ENCODE measurements around the gene SLC6A13. TPM values are rescaled to one million over a fixed set of nuclear protein-coding genes. Genes with fewer than 3 reads are reported as not detected.

The SLC6A13 gene
- total RNA-seq, 1 experiment from 2014 or later = 0.37 TPM

DNA sequence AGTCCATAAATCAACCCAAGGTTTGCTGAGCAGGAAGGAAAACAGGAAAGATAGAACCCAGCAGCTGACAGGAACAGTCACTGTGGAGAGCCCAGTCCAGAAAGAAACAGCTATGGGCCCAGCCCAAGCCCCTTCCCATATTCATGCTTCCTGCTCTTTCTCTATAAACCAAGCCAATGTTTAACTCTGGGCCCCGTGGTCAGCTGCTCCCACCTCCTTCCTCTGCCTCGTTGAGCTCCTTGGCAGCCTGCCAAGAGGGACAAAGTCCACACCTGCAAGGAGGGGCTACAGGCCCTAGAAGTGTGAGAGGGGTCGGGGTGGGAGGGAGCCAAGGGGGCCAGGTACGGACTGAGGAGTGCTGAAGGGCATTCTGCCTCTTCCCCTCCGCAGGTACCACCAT, 10.0 kb downstream of the SLC6A13 start (continued):
- TF ChIP-seq, protein P1, sequence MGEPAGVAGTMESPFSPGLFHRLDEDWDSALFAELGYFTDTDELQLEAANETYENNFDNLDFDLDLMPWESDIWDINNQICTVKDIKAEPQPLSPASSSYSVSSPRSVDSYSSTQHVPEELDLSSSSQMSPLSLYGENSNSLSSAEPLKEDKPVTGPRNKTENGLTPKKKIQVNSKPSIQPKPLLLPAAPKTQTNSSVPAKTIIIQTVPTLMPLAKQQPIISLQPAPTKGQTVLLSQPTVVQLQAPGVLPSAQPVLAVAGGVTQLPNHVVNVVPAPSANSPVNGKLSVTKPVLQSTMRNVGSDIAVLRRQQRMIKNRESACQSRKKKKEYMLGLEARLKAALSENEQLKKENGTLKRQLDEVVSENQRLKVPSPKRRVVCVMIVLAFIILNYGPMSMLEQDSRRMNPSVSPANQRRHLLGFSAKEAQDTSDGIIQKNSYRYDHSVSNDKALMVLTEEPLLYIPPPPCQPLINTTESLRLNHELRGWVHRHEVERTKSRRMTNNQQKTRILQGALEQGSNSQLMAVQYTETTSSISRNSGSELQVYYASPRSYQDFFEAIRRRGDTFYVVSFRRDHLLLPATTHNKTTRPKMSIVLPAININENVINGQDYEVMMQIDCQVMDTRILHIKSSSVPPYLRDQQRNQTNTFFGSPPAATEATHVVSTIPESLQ (CRISPR knock-in tag; IDR thresholded peaks at IDR 0.05) = no peak
- TF ChIP-seq, protein P2, sequence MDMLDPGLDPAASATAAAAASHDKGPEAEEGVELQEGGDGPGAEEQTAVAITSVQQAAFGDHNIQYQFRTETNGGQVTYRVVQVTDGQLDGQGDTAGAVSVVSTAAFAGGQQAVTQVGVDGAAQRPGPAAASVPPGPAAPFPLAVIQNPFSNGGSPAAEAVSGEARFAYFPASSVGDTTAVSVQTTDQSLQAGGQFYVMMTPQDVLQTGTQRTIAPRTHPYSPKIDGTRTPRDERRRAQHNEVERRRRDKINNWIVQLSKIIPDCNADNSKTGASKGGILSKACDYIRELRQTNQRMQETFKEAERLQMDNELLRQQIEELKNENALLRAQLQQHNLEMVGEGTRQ (CRISPR knock-in tag; IDR thresholded peaks at IDR 0.05) = no peak
- TF ChIP-seq, protein P3, sequence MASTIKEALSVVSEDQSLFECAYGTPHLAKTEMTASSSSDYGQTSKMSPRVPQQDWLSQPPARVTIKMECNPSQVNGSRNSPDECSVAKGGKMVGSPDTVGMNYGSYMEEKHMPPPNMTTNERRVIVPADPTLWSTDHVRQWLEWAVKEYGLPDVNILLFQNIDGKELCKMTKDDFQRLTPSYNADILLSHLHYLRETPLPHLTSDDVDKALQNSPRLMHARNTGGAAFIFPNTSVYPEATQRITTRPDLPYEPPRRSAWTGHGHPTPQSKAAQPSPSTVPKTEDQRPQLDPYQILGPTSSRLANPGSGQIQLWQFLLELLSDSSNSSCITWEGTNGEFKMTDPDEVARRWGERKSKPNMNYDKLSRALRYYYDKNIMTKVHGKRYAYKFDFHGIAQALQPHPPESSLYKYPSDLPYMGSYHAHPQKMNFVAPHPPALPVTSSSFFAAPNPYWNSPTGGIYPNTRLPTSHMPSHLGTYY (CRISPR knock-in tag; IDR thresholded peaks at IDR 0.05) = no peak
- TF ChIP-seq, protein P4, sequence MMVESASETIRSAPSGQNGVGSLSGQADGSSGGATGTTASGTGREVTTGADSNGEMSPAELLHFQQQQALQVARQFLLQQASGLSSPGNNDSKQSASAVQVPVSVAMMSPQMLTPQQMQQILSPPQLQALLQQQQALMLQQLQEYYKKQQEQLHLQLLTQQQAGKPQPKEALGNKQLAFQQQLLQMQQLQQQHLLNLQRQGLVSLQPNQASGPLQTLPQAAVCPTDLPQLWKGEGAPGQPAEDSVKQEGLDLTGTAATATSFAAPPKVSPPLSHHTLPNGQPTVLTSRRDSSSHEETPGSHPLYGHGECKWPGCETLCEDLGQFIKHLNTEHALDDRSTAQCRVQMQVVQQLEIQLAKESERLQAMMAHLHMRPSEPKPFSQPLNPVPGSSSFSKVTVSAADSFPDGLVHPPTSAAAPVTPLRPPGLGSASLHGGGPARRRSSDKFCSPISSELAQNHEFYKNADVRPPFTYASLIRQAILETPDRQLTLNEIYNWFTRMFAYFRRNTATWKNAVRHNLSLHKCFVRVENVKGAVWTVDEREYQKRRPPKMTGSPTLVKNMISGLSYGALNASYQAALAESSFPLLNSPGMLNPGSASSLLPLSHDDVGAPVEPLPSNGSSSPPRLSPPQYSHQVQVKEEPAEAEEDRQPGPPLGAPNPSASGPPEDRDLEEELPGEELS (CRISPR knock-in tag; IDR thresholded peaks at IDR 0.05) = no peak
- TF ChIP-seq GTF2I (CRISPR knock-in tag; conservative IDR thresholded peaks at IDR 0.05) = no peak
- TF ChIP-seq, protein P5, sequence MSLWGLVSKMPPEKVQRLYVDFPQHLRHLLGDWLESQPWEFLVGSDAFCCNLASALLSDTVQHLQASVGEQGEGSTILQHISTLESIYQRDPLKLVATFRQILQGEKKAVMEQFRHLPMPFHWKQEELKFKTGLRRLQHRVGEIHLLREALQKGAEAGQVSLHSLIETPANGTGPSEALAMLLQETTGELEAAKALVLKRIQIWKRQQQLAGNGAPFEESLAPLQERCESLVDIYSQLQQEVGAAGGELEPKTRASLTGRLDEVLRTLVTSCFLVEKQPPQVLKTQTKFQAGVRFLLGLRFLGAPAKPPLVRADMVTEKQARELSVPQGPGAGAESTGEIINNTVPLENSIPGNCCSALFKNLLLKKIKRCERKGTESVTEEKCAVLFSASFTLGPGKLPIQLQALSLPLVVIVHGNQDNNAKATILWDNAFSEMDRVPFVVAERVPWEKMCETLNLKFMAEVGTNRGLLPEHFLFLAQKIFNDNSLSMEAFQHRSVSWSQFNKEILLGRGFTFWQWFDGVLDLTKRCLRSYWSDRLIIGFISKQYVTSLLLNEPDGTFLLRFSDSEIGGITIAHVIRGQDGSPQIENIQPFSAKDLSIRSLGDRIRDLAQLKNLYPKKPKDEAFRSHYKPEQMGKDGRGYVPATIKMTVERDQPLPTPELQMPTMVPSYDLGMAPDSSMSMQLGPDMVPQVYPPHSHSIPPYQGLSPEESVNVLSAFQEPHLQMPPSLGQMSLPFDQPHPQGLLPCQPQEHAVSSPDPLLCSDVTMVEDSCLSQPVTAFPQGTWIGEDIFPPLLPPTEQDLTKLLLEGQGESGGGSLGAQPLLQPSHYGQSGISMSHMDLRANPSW (CRISPR knock-in tag; conservative IDR thresholded peaks at IDR 0.05; ENCODE audit: low read depth) = no peak

DNA sequence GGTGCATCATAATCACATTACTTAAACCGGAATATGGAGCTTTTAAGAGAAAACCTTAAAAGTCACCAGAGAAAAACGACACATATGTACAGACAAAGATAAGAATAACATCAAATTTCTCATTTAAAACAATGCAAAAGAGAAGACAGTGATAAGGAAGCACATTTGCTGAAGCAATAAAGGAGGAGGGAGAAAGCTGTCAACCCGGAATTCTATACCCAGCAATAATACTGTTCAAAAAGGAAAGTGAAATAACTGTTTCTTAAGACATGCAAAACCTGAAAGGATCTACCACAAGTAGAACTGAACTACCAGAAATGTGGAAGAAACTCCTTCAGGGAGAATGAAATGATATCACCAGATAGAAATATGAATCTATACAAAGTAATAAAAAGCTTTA, 15.4 kb downstream of the SLC6A13 start:
- no peak for ATAC-seq
- Mint-ChIP-seq H3K9me3 (peaks cover 29% of the 10 kb centered on the region), H3K4me1 (no peaks in the 10 kb centered on the region), H3K27ac (no peak overlapping the region), H3K27me3 (ENCODE audit: low read depth) (peaks cover 3% of the 10 kb centered on the region; the same call in 1 of the 2 replicates), H3K36me3 (peaks cover 9% of the 10 kb centered on the region), H3K4me3 (no peak overlapping the region)
- POLR2A ChIA-PET = no interaction called here
- no peak for TF ChIP-seq ZNF671 (CRISPR knock-in tag; IDR thresholded peaks at IDR 0.05)
- TF ChIP-seq ZNF317 (CRISPR knock-in tag; IDR thresholded peaks at IDR 0.05; ENCODE audit: borderline replicate concordance, low read depth) = no peak
- TF ChIP-seq, protein P6, sequence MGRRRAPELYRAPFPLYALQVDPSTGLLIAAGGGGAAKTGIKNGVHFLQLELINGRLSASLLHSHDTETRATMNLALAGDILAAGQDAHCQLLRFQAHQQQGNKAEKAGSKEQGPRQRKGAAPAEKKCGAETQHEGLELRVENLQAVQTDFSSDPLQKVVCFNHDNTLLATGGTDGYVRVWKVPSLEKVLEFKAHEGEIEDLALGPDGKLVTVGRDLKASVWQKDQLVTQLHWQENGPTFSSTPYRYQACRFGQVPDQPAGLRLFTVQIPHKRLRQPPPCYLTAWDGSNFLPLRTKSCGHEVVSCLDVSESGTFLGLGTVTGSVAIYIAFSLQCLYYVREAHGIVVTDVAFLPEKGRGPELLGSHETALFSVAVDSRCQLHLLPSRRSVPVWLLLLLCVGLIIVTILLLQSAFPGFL (CRISPR knock-in tag; IDR thresholded peaks at IDR 0.05; ENCODE audit: borderline replicate concordance) = no peak
- TF ChIP-seq GRHL2 (CRISPR knock-in tag; IDR thresholded peaks at IDR 0.05; ENCODE audit: insufficient replicate concordance, severe bottlenecking) = no peak
- no peak for DNase-seq (ENCODE audit: low spot score)
- CTCF ChIA-PET = no interaction called here

DNA sequence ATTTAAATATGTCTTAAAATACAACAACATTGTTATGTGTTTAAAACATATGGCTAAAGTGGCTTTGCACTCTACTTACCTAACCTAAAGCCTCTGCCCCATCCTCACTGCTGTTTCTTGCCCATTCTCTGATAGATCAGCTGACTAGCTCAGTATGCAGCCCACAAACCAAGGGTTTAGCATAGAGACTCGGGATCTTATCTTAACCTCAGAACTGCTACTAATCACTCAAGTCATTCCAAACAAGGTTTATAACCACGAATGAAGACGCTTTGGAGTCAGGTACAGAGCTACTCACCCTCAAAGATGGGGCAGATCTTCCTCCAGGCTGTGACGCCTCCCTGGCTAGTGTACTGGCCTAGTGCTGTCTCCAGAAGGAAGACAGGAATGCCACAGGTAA, 19.3 kb downstream of the SLC6A13 start:
- Mint-ChIP-seq H3K4me3 (no peak overlapping the region), H3K27ac (no peak overlapping the region), H3K4me1 (no peaks in the 10 kb centered on the region), H3K27me3 (ENCODE audit: low read depth) (no peaks in the 10 kb centered on the region), H3K9me3 (peaks cover 32% of the 10 kb centered on the region), H3K36me3 (peaks cover 14% of the 10 kb centered on the region)
- DNase-seq (ENCODE audit: low spot score) (no peak), ATAC-seq (no peak)
- POLR2A ChIA-PET = no interaction called here
- CTCF ChIA-PET = interaction anchor here (1.1 kb wide), 1 partner anchor 24 kb away, joined by 5 read pairs; no protein-coding TSS in a partner anchor
- TF ChIP-seq, protein P7, sequence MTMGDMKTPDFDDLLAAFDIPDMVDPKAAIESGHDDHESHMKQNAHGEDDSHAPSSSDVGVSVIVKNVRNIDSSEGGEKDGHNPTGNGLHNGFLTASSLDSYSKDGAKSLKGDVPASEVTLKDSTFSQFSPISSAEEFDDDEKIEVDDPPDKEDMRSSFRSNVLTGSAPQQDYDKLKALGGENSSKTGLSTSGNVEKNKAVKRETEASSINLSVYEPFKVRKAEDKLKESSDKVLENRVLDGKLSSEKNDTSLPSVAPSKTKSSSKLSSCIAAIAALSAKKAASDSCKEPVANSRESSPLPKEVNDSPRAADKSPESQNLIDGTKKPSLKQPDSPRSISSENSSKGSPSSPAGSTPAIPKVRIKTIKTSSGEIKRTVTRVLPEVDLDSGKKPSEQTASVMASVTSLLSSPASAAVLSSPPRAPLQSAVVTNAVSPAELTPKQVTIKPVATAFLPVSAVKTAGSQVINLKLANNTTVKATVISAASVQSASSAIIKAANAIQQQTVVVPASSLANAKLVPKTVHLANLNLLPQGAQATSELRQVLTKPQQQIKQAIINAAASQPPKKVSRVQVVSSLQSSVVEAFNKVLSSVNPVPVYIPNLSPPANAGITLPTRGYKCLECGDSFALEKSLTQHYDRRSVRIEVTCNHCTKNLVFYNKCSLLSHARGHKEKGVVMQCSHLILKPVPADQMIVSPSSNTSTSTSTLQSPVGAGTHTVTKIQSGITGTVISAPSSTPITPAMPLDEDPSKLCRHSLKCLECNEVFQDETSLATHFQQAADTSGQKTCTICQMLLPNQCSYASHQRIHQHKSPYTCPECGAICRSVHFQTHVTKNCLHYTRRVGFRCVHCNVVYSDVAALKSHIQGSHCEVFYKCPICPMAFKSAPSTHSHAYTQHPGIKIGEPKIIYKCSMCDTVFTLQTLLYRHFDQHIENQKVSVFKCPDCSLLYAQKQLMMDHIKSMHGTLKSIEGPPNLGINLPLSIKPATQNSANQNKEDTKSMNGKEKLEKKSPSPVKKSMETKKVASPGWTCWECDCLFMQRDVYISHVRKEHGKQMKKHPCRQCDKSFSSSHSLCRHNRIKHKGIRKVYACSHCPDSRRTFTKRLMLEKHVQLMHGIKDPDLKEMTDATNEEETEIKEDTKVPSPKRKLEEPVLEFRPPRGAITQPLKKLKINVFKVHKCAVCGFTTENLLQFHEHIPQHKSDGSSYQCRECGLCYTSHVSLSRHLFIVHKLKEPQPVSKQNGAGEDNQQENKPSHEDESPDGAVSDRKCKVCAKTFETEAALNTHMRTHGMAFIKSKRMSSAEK (CRISPR knock-in tag; IDR thresholded peaks at IDR 0.05; ENCODE audit: borderline replicate concordance) = no peak
- TF ChIP-seq IRF2 (CRISPR knock-in tag; IDR thresholded peaks at IDR 0.05; ENCODE audit: borderline replicate concordance, low read depth) = no peak
- no peak for TF ChIP-seq ZNF317 (CRISPR knock-in tag; IDR thresholded peaks at IDR 0.05; ENCODE audit: borderline replicate concordance, low read depth)
- no peak for TF ChIP-seq ELF4 (CRISPR knock-in tag; IDR thresholded peaks at IDR 0.05; ENCODE audit: low read depth)
- no peak for TF ChIP-seq ZNF263 (CRISPR knock-in tag; IDR thresholded peaks at IDR 0.05; ENCODE audit: low read depth)
- TF ChIP-seq GRHL2 (CRISPR knock-in tag; IDR thresholded peaks at IDR 0.05; ENCODE audit: insufficient replicate concordance, severe bottlenecking) = no peak
- TF ChIP-seq HMGA2 (CRISPR knock-in tag; IDR thresholded peaks at IDR 0.05) = no peak

Data from WTC11 (cell line).